AG04449 (cell line): Measurements from ENCODE around the gene GEMIN5.

ENCODE experiments used
- CTCF ChIA-PET: fragments of 350-600 bp; formaldehyde crosslinking; extraction: SDS; loops from one replicate; lab custom pipeline; 2021; ENCODE audit warnings: antibody characterized with exemption; lab: Yijun Ruan, JAX
- POLR2A ChIA-PET: fragments of 400-600, 350-600 bp; formaldehyde crosslinking; extraction: SDS; loops from one replicate; lab custom pipeline; 2020; ENCODE audit warnings: antibody characterized with exemption, inconsistent platforms; lab: Yijun Ruan, JAX
- DNase-seq: peaks from one replicate; pipeline ENCODE4 v3.0.0-alpha.2; 2010; ENCODE audit warnings: low read depth, low spot score
- H3K4me3 ChIP-seq: 2 replicates; pipeline ENCODE4 v1.5.1; 2011; ENCODE audit warnings: low read depth, mild to moderate bottlenecking, control low read depth, low read length
- CTCF ChIP-seq: IDR thresholded peaks from one replicate; pipeline ENCODE4 v1.5.1; 2011; ENCODE audit warnings: mild to moderate bottlenecking, moderate library complexity, low read length, control low read depth, inconsistent platforms; ENCODE audit not compliant: insufficient read depth; ENCODE audit errors: missing control alignments

The GEMIN5 gene

GRCh38 chr5:154863291-154864080, 74.5 kb downstream of the GEMIN5 start:
- H3K4me3 ChIP-seq: no peak overlapping the region
- CTCF ChIA-PET: interaction anchor here (1.4 kb wide), 1 partner anchor 13 kb away, joined by 5 read pairs; no protein-coding TSS in a partner anchor
- POLR2A ChIA-PET: no interaction called here
- DNase-seq: no peak
- TF ChIP-seq CTCF: no peak

DNA sequence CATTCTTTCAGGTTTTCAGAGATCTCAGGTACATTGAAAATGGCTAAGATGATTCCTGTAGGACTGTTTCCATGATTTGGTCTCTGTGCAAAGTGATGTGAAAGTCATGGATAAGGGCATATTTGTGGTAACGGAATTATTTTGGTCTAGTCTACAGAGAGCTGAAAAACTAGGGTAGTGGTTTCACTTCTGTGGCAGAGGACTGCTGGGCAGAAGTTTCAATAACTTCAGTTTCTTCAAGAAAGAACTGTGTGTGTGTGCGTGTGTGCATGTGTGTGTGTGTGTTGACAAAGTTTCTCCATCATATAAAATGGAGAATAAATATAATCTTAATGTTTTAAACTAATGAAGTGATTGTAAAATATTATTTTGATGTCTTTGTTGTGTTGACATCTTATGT, 75.2 kb downstream of the GEMIN5 start:
- ChIA-PET POLR2A (no interaction called here), CTCF (no interaction called here)
- TF ChIP-seq CTCF: no peak
- no peak for DNase-seq
- H3K4me3 ChIP-seq: no peak overlapping the region

- no peak for TF ChIP-seq CTCF
- H3K4me3 ChIP-seq: no peak overlapping the region
- POLR2A ChIA-PET: no interaction called here
- CTCF ChIA-PET: no interaction called here
- no peak for DNase-seq
Measured at GRCh38 chr5:154861946-154862345, 76.1 kb downstream of the GEMIN5 start.

DNA sequence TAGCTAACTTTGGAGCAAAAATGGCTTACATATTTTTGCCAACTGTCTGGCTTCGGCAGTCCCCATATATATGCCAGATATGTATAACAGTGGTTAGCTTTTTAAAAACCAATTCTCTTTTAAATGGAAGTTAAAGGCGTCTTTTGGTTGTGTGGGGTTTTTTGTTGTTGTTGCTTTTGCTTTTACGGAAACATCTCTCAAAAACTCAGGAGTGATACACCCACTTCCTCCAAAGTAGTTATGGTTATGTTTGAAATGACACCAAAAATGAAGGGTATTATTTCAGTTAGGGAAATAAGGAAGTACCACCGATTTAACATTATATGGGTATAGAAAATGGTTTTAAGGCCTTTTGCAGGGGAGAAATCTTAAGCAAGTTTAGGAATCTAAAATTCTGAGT, 77.2 kb downstream of the GEMIN5 start:
- H3K4me3 ChIP-seq: peak overlapping the region; percentile 86
- no peak for TF ChIP-seq CTCF
- POLR2A ChIA-PET: interaction anchor here (0.6 kb wide), 1 partner anchor 62 kb away, joined by 3 read pairs; no protein-coding TSS in a partner anchor
- CTCF ChIA-PET: interaction anchor here (1.6 kb wide), 1 partner anchor 15 kb away, joined by 4 read pairs; no protein-coding TSS in a partner anchor
- DNase-seq: no peak

DNA sequence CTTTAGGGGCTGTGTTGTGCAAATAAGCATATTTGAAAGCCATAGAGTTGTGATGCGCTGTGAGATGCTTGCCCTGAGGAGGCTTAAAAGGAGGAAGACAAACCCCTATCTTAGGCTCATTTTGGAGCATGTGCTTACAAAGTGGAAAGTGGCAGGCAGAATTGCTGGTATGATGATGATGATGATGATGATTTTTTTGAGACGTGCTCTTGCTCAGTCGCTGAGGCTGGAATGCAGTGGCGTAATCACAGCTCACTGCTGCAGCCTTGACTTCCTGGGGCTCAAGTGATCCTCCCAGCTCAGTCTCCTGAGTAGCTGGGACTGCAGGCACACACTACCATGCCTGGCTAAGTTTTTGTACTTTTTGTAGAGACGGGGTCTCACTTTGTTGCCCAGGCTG, 77.9 kb downstream of the GEMIN5 start:
- ChIA-PET CTCF (interaction anchor here (1.1 to 1.6 kb wide), 3 partner anchors 8 to 212 kb away, joined by 3 to 4 read pairs (median 3); no protein-coding TSS in a partner anchor), POLR2A (interaction anchor here (0.6 kb wide), 1 partner anchor 61 kb away, joined by 3 read pairs; no protein-coding TSS in a partner anchor)
- DNase-seq: no peak
- peak overlapping the region; percentile 86 for H3K4me3 ChIP-seq
- TF ChIP-seq CTCF: no peak

GRCh38 chr5:154858972-154859871, 78.8 kb downstream of the GEMIN5 start:
- no peak for DNase-seq
- ChIA-PET POLR2A (interaction anchor here (2.2 kb wide), 1 partner anchor 106 kb away, joined by 6 read pairs; no protein-coding TSS in a partner anchor), CTCF (interaction anchor here (0.6 to 1.6 kb wide), 4 partner anchors 9 to 211 kb away, joined by 3 to 4 read pairs (median 3); no protein-coding TSS in a partner anchor)
- no peak for TF ChIP-seq CTCF
- peak overlapping the region; percentile 86 for H3K4me3 ChIP-seq
